HG02981 (cell line): Measurements from ENCODE around the gene COX14.
"Not testable (repeated sequence)": the region's sequence is repeated elsewhere in the genome, so short reads cannot be mapped to it uniquely, and the experiment has no call there.

Source experiments
- ATAC-seq: cut with Tn5 transposase; IDR thresholded peaks from one replicate; pipeline ENCODE4 v1.9.1; 2021; ENCODE audit warnings: mild to moderate bottlenecking, moderate library complexity; ENCODE audit not compliant: unreplicated experiment

The COX14 gene

DNA sequence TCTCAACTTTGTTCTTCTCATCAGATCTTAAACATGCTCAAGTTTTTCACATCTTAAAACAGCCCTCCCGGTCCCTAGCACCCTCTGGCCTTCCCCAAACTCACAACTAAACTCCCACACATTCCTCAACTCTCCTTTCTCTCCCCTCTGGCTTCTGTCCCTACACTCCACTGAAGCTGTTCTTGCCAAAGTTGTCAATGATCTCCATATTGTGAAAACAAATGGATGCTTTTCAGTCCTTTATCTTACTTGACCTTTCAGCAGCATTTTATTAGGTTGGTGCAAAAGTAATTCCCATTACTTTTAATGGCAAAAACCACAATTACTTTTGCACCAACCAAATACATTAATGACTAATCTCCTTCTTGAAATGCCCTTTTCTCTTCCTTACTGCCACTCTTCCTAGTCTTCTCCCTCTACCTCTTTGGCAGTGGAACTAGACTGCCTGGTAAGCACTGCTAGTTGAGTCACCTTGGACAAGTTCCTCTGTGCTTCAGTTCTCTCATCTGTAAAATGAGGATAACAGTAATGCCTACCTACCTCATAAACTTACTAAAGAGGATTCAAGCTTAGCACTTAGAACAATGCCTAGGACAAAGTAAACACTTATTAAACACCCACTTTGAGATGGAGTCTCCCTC, 39.1 kb downstream of the COX14 start:
- ATAC-seq, result no peak

DNA sequence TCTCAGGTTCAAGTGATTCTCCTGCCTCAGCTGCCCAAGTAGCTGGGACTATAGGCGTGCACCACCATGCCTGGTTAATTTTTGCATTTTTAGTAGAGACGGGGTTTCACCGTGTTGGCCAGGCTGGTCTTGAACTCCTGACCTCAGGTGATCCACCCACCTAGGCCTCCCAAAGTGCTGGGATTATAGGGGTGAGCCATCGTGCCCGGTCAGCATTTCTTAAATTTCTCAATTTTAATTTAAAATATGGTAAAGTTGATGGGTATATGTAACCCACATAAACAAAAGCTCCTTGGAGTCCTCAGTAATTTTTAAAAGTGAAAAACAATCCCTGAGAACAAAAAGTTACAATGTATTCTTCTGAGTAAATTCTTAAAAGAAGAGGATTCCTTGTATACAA, 42.9 kb downstream of the COX14 start:
- ATAC-seq, result not testable (repeated sequence)

DNA sequence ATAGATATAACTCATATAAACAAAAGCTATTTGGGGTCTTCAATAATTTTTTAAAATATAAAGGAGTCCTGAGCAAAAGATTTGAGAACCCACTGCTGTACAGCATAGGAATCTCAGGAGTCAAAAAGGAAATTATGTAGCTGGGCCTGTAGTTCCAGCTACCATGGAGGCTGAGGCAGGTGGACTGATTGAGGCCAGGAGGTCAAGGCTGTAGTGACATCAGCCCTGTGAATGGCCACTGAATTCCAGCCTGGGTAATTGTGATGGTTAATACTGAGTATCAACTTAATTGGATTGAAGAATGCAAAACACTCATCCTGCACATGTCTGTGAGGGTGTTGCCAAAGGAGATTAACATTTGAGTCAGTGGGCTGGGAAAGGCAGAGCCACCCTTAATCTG, 44.6 kb downstream of the COX14 start:
- no peak for ATAC-seq

DNA sequence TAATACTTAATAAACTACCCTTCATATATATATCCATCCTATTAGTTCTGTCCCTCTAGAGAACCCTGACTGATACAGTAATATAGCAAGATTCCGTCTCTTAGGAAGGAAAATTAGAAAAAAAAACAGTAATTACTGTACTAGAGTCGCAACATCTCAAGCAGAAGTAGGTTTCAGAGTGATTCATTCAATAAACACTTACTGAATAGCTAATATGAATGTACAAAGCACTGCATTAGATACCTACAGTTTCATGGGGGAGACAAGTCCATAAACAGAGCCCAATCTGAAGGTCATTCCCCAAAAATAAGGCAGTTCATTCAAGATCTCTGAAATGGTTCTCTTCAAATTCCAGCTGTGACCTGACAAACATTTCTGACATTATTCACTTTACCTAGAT, 45.2 kb downstream of the COX14 start:
- ATAC-seq, result no peak

DNA sequence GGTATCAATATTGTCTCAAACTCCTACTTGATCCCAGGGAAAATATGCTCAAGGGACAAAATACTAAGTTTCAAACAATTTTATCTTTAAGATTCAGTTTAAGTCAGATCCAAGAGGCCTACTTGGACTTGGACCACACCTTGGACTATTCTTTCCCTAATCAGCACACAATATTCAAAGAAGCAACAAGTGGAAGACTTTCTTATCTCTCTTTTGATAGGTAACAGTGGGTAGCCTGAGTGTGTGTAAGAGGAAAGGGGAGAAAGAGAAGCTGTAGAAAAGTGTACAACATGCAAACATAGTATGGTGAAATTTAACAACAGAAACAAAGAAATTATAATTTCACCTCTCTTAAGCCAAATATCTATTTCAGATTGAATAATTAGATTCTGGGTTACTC, 48.6 kb downstream of the COX14 start:
- no peak for ATAC-seq

DNA sequence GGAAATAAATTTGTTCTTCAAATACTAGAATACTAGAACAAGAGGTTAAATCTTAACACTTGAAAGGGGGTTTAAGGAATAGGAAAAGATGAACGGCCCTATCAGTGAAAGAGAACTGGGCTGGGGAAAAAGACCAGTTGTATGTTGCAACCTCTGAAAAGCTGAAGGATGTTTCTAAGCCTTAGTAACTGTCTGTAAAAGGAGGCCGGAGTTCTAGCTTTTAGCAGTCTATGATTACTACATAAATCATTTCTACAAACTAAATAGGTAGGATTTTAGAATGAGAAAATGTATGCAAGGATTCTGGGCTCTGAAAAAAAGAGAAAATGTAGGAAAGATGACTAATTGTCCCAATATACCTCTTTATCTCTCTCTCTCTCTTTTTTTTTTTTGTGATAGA, 50.2 kb downstream of the COX14 start:
- no peak for ATAC-seq

DNA sequence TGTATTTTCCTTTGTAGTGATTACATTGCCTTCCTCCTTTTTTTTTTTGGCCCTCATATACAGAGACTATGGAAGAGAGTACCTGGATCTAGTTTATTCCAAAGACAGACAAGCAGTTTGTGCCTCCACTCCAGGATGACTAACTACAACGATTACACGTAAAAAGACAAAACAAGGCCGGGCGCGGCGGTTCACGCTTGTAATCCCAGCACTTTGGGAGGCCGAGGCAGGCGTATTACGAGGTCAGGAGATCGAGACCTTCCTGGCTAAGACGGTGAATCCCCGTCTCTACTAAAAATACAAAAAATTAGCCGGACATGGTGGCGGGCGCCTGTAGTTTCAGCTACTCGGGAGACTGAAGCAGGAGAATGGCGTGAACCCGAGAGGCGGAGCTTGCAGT, 52.9 kb downstream of the COX14 start:
- ATAC-seq, result no peak

DNA sequence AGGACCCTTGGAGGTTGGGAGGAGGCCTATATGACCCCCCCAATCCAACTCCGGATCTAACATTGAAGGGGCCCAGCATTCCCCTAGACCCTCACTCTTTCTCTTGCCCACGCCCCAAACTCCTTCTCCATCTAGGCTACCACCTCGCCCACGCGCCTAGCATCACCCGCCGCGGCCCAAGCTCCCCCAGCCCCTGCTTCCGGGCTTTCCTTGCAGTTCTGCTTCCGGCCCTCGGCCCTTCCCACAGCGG, 54.7 kb downstream of the COX14 start:
- peak; percentile 23 for ATAC-seq

DNA sequence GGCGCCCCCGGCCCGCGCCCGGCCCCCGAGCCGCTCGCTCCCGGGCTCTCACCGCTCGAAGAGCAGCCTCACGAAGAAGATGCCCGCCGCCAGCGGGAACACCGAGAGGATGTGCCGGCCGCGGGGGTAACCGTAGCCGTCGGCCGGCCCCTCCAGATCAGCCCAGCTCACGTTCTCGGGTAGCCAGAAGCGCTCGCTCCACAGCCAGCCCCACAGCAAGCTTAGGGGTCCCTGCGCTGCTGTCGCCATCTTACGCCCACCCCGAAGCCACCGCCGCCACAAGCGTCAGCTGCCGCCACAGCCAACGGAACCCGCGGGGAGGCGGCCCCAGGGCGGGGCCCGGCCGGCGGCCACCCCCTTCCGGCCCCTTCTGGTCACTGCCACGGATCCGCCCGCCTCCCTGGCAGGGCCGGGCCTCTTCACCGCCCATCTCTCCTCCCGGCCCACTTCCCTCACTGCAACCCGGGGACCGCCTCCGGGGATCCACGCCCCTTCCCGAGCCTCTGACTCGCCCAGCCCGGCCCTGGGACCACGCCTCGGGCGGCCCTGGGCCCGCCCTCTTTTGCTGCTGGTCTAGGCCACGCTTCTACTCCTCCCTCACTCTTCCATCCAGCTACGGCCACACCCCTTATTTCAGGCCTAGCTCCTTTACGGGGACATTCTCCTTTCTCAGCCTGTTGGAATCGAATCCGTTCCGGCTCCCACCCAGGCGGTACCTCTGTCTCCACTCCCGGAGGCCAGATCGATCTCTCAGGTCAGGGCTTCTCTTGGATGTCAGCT, 55.2 kb downstream of the COX14 start, which contains the start of gene CERS5:
Gene CERS5, minus strand, starts transcription at position 321 of the 780 bp plus-strand sequence. Its CDS starts 72 bp downstream, at position 249.
- ATAC-seq, result peak; percentile 97
